ENCODE data around the gene KCTD17. TPM values are rescaled to one million over a fixed set of nuclear protein-coding genes. Genes with fewer than 3 reads are reported as not detected.
A peak's percentile ranks its signal among the peaks of the same experiment; 100 is the strongest.

Gene KCTD17
- total and polyA plus RNA-seq, 2 donors (not counting 1 experiment from before 2014, with no cell fraction given): 10.6 to 19.3 TPM

DNA sequence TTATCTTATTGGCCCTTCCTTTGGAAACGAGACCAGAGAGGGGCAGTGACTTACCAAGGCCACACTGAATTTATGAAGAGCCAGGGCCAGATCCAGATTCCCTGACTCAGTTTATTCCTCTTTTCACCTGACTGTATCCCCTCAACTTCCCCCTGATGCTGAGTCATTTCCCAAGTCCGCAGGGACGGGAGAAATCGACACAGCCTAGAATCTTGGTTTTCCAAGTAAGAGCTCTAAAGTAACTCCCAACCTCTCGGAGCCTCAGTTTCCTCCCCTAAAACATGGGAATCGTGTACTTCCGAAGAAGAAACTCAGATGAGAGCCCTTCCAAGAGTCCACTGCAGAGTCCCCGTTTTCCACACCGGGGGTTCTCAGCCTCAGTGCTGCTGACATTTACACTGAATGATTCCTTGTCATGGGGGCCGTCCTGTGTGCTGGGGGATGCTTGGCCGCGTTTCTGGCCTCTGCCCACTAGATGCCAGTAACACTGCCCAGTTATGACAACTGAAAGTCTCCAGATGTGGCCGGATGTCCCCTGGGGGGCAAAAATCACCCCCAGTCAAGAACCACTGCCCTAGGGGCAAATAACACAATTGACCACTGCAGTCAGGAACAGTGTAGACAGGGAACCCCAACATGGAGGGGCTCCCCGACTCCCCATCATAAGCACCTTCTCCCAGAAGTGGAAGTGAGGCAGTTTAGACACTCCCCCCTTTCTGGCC is 20.8 kb upstream of the KCTD17 start:
- no peak for DNase-seq (ENCODE audit: low read depth in 2 of 2)
- TF ChIP-seq, protein P1, sequence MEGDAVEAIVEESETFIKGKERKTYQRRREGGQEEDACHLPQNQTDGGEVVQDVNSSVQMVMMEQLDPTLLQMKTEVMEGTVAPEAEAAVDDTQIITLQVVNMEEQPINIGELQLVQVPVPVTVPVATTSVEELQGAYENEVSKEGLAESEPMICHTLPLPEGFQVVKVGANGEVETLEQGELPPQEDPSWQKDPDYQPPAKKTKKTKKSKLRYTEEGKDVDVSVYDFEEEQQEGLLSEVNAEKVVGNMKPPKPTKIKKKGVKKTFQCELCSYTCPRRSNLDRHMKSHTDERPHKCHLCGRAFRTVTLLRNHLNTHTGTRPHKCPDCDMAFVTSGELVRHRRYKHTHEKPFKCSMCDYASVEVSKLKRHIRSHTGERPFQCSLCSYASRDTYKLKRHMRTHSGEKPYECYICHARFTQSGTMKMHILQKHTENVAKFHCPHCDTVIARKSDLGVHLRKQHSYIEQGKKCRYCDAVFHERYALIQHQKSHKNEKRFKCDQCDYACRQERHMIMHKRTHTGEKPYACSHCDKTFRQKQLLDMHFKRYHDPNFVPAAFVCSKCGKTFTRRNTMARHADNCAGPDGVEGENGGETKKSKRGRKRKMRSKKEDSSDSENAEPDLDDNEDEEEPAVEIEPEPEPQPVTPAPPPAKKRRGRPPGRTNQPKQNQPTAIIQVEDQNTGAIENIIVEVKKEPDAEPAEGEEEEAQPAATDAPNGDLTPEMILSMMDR (conservative IDR thresholded peaks at IDR 0.05 in 1 of 2, IDR thresholded peaks at IDR 0.05 in 1 of 2; ENCODE audit: low read depth in 1 of 2, low read length in 2 of 2): no peak
- TF ChIP-seq EZH2 (IDR thresholded peaks at IDR 0.05; ENCODE audit: low read length, missing control alignments): no peak
- no peak overlapping the region for H2AFZ ChIP-seq (ENCODE audit: low read length)
- H4K20me1 ChIP-seq (ENCODE audit: control insufficient read depth, extremely low read depth, insufficient read depth, low read length): no peaks in the 10 kb centered on the region
- no peaks in the 10 kb centered on the region for H3K9me3 ChIP-seq (ENCODE audit: control insufficient read depth, insufficient read depth, low read depth, low read length)
- H3K79me2 ChIP-seq (ENCODE audit: control insufficient read depth, insufficient read depth, low read length): no peaks in the 10 kb centered on the region
- H3K27me3 ChIP-seq (ENCODE audit: control insufficient read depth, insufficient read depth, low read length): no peaks in the 10 kb centered on the region
- no peak overlapping the region for H3K4me2 ChIP-seq (ENCODE audit: extremely low read depth, insufficient read depth, low read length)
- H3K4me1 ChIP-seq (ENCODE audit: control insufficient read depth, extremely low read depth, insufficient read depth, low read length): no peaks in the 10 kb centered on the region
- no peak overlapping the region for H3K27ac ChIP-seq (ENCODE audit: insufficient read depth, low read length)
- no peak overlapping the region for H3K9ac ChIP-seq (ENCODE audit: insufficient read depth, low read length)
- H3K36me3 ChIP-seq (ENCODE audit: control insufficient read depth, insufficient read depth, low read length): peaks cover 7% of the 10 kb centered on the region
- H3K4me3 ChIP-seq (replicated peaks in 1 of 4; ENCODE audit: control extremely low read depth in 1 of 4, insufficient read depth in 1 of 4, low read depth in 3 of 4, low read length in 4 of 4): no peak overlapping the region

DNA sequence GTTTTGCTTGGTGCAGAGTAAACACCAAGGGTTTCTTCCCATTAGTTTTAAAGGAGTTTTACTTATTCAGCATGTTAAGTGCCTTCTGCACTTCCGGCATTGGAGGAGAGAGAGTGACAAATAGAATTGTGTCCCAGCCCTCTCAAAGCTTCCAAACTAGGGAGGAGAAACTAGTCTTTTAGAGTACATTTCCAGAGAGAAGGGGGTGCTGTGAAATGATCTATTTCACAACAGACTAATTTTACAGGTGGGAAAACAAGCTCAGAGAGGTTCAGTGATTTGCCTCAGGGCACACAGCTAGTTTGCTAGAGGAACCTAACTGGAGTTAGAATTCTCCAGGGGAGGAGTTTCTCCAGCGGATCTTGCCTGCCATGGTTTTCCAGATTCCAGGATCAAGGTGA is 19.4 kb upstream of the KCTD17 start:
- Histone ChIP-seq H3K27ac (ENCODE audit: insufficient read depth, low read length) (no peak overlapping the region), H4K20me1 (ENCODE audit: control insufficient read depth, extremely low read depth, insufficient read depth, low read length) (no peaks in the 10 kb centered on the region), H3K4me1 (ENCODE audit: control insufficient read depth, extremely low read depth, insufficient read depth, low read length) (no peaks in the 10 kb centered on the region), H2AFZ (ENCODE audit: low read length) (no peak overlapping the region), H3K36me3 (ENCODE audit: control insufficient read depth, insufficient read depth, low read length) (peaks cover 6% of the 10 kb centered on the region), H3K9me3 (ENCODE audit: control insufficient read depth, insufficient read depth, low read depth, low read length) (no peaks in the 10 kb centered on the region), H3K4me3 (replicated peaks in 1 of 4; ENCODE audit: control extremely low read depth in 1 of 4, insufficient read depth in 1 of 4, low read depth in 3 of 4, low read length in 4 of 4) (no peak overlapping the region), H3K27me3 (ENCODE audit: control insufficient read depth, insufficient read depth, low read length) (no peaks in the 10 kb centered on the region), H3K79me2 (ENCODE audit: control insufficient read depth, insufficient read depth, low read length) (no peaks in the 10 kb centered on the region), H3K4me2 (ENCODE audit: extremely low read depth, insufficient read depth, low read length) (no peak overlapping the region), H3K9ac (ENCODE audit: insufficient read depth, low read length) (no peak overlapping the region)
- no peak for DNase-seq (ENCODE audit: low read depth in 2 of 2)
- no peak for TF ChIP-seq EZH2 (IDR thresholded peaks at IDR 0.05; ENCODE audit: low read length, missing control alignments)
- TF ChIP-seq, protein P1 (conservative IDR thresholded peaks at IDR 0.05 in 1 of 2, IDR thresholded peaks at IDR 0.05 in 1 of 2; ENCODE audit: low read depth in 1 of 2, low read length in 2 of 2): no peak

DNA sequence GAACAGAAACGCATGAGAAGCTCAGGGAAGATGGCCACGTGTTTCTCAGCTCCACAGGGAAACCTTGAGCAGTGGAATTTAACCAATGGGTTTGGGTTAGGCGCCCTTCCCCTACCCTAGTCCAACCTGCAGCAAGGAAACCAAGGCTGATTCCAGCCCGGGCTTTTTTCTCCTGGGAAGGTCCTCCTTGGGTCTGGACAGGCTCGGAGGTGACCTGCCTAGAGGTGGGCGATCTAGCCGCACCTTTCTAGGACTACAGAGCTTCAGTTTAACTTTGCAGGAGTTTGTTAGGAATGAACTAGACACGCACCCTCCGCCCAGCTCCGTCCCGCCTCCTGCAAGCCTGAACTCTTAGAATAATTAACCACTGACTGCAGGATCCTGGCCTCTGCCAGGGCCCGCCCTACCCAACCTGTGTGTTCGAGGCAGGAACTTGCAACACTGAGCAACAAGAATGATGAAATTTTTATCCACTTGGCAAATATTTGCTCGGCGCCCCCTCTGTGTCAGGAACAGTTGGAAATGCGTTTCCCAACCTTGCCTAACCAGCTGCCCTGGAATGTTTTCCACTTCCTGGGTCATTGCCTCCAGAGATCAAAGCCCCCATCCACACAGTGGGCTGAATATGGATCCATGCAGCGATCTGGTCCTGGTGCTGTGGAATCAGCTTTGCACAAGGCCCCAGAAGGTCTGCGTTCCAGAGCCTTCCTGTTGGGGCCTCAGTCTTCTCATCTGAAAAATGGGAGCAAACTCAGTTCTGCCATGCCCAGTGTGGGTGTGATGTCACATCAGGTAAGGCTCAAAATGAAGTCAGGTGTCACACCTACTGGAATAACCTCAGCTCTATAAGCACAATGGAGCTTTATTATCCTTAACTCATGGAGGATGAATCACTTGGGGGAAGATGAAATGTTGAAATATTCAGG is 18.7 kb upstream of the KCTD17 start:
- no peak overlapping the region for H2AFZ ChIP-seq (ENCODE audit: low read length)
- H3K9ac ChIP-seq (ENCODE audit: insufficient read depth, low read length): no peak overlapping the region
- peak; percentile 38 to 79 for DNase-seq (ENCODE audit: low read depth in 2 of 2)
- H3K27me3 ChIP-seq (ENCODE audit: control insufficient read depth, insufficient read depth, low read length): no peaks in the 10 kb centered on the region
- H3K79me2 ChIP-seq (ENCODE audit: control insufficient read depth, insufficient read depth, low read length): no peaks in the 10 kb centered on the region
- H3K36me3 ChIP-seq (ENCODE audit: control insufficient read depth, insufficient read depth, low read length): peaks cover 6% of the 10 kb centered on the region
- H3K4me1 ChIP-seq (ENCODE audit: control insufficient read depth, extremely low read depth, insufficient read depth, low read length): no peaks in the 10 kb centered on the region
- H3K4me2 ChIP-seq (ENCODE audit: extremely low read depth, insufficient read depth, low read length): no peak overlapping the region
- no peaks in the 10 kb centered on the region for H4K20me1 ChIP-seq (ENCODE audit: control insufficient read depth, extremely low read depth, insufficient read depth, low read length)
- no peak overlapping the region for H3K27ac ChIP-seq (ENCODE audit: insufficient read depth, low read length)
- H3K4me3 ChIP-seq (replicated peaks in 1 of 4; ENCODE audit: control extremely low read depth in 1 of 4, insufficient read depth in 1 of 4, low read depth in 3 of 4, low read length in 4 of 4): no peak overlapping the region
- no peaks in the 10 kb centered on the region for H3K9me3 ChIP-seq (ENCODE audit: control insufficient read depth, insufficient read depth, low read depth, low read length)
- no peak for TF ChIP-seq EZH2 (IDR thresholded peaks at IDR 0.05; ENCODE audit: low read length, missing control alignments)
- TF ChIP-seq, protein P1 (conservative IDR thresholded peaks at IDR 0.05 in 1 of 2, IDR thresholded peaks at IDR 0.05 in 1 of 2; ENCODE audit: low read depth in 1 of 2, low read length in 2 of 2): no peak
